Amygdala (tissue), 56 donors: ENCODE measurements around the gene LITAF.
A peak's percentile ranks its signal among the peaks of the same experiment; 100 is the strongest.
"Not testable (repeated sequence)": the region's sequence is repeated elsewhere in the genome, so short reads cannot be mapped to it uniquely, and the experiment has no call there.

Experiments used
- DNase-seq, 56 donors: peaks; one replicate each; lab custom pipeline; 2025; lab: John Stamatoyannopoulos, UW

The LITAF gene

DNA sequence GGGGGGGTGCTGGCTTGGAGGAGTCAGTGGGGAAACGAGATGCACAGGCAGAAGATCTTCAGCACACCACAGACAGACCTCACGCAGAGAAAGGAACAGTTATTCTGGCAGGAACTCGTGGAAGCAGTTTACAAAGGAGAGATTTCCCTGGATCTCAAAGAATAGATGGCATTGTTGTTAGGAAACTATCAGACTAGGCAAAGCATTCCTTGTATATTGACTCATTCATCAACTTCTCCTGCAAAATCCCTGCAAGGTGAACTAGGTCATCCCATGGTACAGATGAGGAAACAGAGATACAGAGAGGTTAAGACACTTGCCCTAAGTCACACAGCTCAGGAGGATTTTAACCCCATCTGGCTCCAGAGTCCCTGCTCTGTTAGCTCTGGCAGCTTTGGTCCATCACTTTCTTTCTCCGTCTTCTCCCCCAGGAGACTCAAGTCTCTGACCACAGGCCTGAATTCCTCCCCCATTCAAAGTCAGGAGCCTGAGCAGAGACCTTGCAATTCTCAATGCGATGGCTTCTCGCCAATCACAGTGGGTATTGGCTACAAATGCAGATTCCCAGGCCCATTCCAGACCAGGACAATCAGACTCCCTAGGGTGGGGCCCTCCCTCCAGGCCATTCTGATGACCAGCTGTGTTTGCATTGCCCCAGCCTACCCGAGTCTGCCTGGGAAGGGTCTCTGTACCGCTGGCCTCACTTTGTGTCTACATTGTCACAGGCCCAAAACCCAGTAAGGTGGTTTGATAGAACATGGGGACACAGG, 56.4 kb downstream of the LITAF start:
- DNase-seq: no peak

DNA sequence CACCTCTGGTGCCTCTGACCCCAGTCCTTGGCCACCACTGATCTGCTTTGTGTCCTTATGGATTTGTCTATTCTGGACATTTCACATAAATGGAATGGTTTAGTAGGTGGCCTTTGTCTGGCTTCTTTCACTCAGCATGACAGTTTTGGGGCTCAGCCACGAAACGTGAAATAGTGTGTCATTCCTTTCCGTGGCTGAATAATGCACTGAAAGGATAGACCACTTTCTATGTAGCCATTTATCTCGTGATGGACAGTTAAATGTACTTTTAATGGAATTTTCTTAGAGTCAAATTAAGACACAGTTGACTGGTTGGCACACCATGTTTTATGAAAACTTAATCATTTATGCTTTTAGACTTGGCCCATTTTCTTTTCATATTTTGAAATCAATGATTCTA, 57.4 kb downstream of the LITAF start:
- no peak for DNase-seq

DNA sequence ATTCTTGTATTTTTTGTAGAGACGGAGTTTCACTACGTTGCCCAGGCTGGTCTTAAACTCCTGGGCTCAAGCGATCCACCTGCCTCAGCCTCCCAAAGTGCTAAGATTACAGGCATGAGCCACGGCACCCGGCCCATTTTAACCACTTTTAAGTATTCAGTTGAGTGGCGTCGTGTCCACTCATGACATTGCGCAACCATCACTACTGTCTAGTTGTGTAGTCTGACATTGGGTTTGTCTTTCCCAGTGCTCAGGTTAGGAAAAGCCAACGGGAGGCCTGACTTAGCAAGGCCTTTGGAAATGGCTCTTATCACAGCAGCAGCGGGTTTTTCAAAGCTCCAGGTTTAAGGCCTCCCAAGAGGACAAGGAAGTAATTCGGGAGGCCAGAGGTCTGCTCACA, 58.7 kb downstream of the LITAF start:
- no peak for DNase-seq

DNA sequence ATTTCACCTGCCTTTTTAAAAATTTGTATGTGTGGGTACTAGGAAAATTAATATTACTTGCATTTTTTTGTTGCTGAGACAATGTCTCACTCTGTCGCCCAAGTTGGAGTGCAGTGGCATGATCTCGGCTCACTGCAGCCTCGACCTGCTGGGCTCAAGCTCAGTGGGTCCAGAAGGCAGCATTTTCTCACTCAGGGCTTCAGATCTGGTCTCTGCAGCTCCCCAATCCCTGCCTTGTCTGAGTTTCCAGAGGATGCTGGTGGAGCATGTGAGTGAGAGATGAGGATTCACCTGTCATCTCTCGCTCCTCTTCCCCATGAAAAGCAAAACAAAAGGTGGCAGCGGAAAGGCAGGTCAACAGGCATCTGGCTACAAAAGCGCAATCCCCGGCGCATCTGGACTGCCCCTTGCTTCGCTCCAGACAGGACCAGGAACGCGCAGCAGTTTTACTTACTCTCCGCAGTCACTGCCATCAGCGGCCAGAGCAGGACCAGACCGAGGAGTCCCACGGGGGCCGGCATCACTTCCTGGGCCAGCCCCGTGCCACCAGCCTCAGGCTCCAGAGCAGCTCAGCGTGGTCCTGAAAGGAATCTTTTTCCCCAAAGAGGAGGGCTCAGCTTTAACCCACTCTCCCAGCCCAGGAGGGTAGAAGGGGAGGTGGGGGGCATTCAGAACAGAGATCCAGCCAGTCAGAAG, 59.9 kb downstream of the LITAF start:
- no peak for DNase-seq

DNA sequence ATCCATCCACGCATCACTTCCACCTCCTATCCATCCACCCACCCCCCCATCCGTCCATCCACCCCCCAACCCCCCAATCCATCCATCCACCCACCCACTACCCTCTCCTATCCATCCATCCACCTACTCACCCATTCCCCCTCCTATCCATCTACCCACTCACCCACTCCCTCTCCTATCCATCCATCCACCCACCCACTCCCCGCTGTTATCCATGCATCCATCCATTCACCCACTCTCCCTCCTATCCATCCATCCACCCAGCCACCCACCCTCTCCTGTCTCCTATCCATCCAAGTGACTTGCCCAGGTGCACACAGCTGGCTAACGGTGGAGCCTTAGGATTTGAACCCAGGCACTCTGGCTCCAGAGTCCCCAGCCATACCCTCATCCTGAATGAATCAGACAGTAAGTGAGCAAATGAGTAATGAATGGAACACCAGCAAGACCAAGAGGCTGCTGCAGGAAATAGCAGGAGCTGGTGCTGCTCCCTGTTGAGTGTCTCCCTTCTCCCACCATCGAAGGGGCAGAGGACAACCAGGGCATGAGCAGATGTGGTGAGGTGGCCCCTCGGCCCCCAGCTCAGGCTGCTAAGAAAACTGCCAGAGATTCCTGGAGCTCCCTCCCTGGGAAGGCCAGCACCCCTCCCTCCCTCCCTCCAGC, 62.5 kb downstream of the LITAF start:
- no peak for DNase-seq

DNA sequence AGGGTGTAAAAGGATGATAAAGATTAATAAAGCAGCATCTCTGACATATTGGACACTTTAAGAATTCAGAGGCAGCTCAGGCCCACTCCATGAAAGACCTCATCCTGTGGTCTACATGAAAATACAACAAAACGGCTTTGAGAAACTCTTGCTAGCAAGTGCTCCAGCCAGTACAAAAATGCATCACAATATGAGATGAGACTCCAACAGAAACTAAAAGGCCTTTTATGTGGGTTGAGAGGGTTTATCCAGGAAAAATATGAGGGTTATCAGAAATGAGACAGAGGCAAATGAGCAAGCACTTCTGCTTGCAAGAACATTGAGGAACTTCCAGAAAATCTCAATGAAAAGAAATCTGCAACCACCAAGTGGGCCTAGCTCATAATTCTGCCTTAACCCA, 65.7 kb downstream of the LITAF start:
- DNase-seq: no peak

DNA sequence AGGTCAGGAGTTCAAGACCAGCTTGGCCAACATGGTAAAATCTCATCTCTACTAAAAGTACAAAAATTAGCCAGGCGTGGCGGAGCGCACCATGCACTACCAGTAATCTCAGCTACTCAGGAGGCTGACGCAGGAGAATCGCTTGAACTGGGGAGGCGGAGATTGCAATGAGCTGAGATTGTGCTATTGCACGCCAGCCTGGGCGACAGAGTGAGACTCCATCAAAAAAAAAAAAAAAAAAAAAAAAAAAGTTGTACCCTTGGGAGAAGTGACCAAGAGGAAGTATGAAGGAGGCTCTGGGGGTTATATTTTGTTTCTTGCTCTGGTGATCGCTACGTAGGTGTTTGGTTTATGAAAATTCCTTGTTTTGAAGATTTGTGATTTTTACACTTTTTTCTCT, 66.3 kb downstream of the LITAF start:
- no peak for DNase-seq

DNA sequence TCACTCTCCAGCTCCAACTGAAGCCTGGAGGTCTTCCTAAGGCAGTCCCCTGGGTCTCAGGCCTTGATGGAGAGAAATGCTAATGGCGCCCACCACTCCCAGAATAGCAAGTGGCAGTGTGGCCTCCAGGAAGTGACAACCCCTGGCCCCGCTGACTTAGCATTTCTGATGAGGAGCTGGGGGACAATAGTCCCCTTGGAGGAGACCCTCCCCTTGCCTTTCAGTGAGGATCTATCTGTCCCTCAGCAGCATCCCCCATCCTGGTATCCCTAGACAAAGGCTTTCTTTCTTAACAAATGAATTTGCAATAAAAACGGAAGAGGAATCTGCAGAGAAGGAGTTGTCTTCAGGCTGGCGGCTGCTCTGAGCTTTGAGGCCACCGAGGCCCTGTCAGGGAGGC, 68.8 kb downstream of the LITAF start:
- DNase-seq: no peak

DNA sequence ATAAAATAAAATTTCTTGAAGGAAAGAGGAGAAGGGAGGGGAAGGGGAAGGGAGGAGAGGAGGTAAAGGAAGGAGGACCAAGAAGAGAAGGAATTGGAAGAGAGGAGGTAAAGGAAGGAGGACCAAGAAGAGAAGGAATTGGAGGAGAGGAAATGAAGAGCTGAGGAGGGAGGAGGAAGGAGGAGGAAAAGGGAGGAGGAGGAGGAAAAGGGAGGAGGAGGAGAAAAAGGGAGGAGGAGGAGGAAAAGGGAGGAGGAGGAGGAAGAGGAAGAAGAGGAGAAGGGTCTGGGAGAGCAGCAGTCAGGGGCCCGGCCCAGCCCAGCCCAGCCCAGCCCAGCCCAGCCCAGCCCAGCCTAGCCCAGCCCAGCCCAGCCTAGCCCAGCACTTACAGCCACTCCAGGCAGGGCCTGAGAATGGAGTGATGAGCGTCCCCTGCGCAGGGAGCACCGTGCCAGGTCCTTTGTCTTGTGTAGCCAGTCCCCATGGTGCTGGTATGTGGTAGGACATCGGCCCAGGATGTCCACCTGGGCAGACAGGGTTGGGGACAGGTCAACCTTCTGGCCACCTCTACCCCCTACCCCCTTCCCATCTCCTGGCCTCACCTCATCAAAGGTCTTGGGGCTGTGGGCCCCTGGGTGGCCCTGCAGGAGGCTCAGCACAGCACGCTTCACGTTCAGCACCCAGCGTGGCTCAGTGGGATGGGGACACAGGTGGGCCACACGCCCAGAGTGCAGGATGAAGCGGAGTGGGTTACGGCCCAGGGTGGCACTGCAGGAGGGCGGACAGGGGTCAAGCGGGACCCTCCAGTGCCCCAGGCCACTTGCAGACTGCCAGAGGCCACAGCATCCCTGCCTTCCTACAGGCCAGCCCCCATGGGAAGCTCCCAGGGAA, 70.9 kb downstream of the LITAF start:
- no peak for DNase-seq

DNA sequence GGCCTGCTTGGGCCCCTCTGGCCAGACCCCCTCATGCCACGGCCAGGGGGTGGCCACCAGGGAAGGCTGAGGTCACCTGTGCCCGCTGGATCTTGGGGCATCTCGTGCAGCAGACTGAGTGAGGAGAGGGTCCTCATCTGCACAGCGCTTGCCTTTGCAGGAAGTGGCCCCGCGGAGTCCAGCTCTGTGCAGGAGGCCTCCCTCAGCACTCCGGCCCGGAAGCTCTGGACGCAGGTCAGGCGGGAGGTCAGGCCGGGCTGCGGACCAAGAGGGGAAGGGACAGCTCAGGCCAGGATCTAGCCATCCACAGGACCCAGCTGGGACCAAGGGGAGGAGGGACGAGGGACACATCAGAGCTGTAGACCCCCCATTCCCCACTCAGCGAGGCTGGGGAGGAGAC, 72.4 kb downstream of the LITAF start:
- DNase-seq: no peak

DNA sequence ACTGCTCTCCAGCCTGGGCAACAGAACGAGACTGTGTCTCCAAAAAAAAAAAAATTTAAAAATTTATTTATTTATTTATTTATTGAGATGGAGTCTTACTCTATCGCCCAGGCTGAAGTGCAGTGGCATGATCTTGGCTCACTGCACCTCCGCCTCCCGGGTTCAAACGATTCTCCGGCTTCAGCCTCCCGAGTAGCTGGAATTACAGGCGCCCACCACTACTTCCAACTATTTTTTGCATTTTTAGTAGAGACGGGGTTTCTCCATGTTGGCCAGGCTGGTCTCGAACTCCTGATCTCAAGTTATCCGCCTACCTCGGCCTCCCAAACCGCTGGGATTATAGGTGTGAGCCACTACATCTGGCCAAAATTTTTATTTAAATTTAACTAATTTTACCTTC, 73.4 kb downstream of the LITAF start:
- DNase-seq: not testable (repeated sequence)

DNA sequence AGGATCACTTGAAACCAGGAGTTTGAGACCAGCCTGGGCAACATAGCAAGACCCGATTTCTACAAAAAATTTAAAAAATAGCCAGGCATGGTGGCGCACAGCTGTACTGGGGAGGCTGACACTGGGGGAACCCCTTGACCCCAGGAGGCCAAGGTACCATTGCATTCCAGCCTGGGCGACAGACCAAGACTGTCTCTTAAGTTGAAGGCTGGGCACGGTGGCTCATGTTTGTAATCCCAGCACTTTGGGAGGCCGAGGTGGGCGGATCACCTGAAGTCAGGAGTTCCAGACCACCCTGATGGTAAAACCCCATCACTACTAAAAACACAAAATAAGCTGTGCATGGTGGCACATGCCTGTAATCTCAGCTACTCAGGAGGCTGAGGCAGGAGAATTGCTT, 74.9 kb downstream of the LITAF start:
- no peak for DNase-seq

DNA sequence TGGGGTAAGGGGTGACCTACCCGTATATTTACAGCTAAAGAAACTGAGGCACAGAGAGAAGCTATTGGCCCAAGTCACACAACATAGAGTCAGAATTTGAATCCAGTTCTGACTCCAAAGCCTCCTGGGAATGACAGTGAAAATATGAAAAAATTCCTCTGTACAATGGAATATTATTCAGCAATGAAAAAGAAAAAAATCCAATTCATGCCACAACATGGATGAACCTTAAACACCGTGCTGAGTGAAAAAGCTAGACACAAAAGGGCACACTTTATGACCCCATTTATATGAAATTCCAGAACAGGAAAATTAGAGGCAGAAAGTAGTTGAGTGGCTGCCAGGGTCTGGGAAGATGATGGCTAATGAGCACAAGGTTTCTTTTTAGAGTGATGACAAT, 75.4 kb downstream of the LITAF start:
- no peak for DNase-seq

DNA sequence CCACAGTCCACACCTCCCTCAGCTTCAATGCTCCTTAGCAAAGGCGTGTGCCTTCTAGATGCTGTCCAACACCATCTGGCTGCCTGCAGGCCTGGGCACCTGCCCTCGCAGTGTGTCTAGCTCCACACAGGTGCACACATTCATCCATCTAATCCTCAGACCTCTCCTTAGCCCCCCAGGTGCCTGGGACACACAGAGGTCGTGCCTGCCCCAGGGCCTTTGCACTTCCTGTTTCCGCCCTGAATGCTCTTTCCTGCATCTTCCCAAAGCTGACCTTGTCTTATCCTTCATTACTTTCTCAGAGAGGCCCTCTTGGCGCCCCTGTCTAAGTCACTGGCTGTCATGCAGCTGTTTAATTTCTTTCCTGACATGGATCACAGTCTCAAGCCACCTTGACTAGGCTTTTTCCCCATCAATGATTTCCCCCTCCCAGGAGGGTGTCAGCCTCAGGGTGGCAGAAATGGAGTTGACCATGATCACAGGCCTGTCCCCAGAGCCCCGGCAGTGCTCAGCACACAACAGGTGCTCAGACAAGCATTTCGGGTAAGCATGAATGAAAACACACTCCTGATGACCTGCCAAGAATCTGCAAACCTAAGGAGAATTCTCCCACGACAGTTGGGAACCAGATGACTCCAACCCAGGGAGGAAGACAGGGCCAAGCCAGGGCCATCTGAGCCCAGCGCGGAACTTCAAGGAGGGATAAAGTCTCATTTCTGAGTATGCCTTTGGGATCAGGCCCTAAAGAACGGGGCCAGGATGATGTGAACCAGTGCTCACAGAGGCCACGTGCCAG, 76.3 kb downstream of the LITAF start:
- no peak for DNase-seq

DNA sequence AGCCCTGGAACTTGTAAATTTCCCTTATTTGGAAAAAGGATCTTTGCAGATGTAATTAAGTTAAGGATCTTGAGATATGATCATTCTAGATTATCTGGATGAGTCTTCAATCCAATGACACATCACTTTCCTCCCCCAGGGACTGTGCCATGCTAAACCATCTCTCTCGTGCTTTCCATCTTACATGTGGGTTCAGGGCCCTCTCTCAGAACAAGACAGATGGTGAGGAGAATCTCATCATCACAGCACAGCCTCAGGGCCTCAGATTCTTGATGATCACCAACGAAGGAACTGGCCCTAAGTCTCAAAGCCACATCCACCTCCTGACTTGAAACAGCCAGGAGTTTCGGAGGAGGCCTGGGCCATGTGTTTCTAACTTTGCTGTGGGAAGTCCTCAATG, 78.7 kb downstream of the LITAF start:
- no peak for DNase-seq

DNA sequence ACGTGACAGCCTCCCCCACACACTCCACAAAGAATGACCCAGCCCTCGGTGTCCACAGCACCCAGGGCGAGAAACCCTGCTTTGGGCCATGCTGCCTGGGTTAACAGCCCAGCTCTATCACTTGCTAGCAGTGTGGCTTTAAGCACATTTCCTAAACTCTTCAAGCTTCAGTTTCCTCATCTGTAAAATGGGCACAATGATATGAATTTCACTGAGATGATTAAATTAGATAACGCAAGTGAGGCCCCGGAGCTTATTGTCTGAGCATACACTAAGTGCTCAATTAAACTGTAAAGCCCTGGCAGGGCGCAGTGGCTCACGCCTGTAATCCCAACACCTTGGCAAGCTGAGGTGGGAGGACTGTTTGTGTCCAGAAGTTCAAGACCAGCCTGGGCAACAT, 79.4 kb downstream of the LITAF start:
- DNase-seq: no peak

DNA sequence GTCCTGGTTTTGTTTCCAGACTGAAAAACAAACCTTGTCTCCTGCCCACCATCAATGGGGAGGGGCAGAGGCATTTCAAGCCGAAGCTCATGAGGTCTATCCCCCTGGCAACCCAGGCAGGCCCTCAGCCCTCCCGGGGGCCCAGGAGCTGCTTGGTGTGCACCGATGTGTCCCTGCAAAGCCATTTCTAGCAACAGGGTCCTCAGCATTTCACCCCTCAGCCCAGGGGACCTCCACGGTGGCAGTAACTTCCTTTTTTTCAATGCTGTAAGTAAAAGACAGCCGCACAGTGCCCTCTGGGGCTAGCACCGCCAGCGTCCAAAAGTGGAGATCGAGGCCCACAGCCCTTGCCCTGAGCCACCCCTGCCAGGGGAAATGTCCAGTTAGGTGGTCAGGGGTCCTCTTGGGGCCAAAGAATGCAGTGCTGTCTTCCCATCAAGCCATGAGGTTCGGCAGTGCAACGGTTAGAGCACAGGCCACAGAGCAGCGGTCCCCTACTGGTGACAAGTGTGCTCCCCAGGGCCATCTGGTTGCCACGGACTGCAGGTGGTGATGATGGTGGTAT, 79.9 kb downstream of the LITAF start:
- DNase-seq: peak in 2 of 56 donors; percentile 8 to 12

DNA sequence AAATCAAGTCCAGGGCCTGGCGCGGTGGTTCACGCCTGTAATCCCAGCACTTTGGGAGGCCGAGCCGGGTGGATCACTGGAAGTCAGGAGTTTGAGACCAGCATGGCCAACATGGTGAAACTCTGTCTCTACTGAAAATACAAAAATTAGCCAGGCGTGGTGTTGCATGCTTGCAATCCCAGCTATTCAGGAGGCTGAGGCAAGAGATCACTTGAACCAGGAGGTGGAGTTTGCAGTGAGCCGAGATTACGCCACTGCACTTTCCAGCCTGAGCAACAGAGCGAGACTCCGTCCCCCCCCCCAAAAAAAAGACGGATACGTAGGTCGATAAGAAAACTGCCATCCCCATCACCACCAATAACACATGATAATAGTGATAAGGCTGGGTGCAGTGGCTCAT, 82.5 kb downstream of the LITAF start:
- DNase-seq: not testable (repeated sequence)

DNA sequence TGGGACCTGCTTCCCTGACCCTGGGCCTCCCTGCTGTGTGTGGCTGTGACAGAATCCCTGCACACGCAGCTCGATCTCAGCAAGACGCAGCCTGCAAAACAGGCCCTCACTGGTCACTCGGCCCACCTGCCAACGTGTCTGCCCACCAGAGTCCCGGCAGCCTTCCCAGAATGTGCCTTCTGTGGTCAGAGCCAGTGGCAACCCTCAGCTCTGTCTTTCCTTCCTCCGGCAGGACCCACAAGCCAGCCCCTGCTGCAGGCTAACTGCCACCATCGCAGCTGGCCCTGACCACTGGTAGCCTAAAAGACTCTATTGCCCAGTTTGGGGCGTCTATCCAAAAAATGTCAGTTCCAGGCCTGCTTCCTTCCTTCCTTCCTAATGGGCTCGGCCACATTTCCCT, 83.2 kb downstream of the LITAF start:
- DNase-seq: peak in 6 of 56 donors; percentile 10 to 16 (median 14)

DNA sequence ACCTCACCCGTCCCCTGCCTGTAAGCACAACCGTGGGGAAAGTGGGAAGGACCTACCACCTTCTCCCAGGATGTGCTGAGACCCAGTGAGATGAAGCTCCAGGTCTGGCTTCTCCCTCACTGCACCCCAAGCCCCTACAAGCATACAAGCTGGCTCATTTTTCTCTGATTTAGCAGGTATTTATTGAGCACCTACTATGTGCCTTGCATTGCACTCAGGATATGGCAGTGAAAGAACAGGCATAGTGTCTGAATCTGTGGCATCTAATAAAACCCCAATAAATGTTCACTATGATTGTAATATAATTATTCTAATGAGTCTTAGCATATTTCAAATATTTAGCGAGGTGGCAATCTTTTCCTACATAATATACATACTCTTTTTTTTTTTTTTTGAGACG, 84.5 kb downstream of the LITAF start:
- no peak for DNase-seq
